B cell (primary cell): ENCODE measurements around the gene MROH2A. TPM values are rescaled to one million over a fixed set of nuclear protein-coding genes. Genes with fewer than 3 reads are reported as not detected.

ENCODE experiments used
- ATAC-seq: fragments of 200-7000 bp; cut with Tn5 transposase; one replicate; pipeline ENCODE4 v1.10.0; 2021; ENCODE audit warnings: low read depth, mild to moderate bottlenecking, moderate number of reproducible peaks, moderate library complexity
- CTCF ChIA-PET: fragments of 350-600 bp; sonication (Branson Sonifier 250); formaldehyde crosslinking; loops from one replicate; lab custom pipeline; 2021; ENCODE audit warnings: antibody characterized with exemption, inconsistent platforms; lab: Charles Lee
- POLR2A ChIA-PET: fragments of 350-600 bp; sonication (Branson Sonifier 250); formaldehyde crosslinking; loops from one replicate; lab custom pipeline; 2021; ENCODE audit warnings: antibody characterized with exemption; lab: Charles Lee
- DNase-seq: peaks from one replicate; pipeline ENCODE4 v3.0.0; 2013
- H2AFZ ChIP-seq: 2 replicates; pipeline ENCODE4 v1.6.1; 2012; ENCODE audit warnings: mild to moderate bottlenecking, low read depth, low read length; ENCODE audit not compliant: insufficient read depth, poor library complexity, severe bottlenecking
- H3K27ac ChIP-seq, 2 donors: 1 replicate in 1 of 2; 2 replicates in 1 of 2; pipeline ENCODE4 v1.5.1; 2012 to 2013; ENCODE audit warnings: low read length in 2 of 2, mild to moderate bottlenecking in 2 of 2, moderate library complexity in 1 of 2
- H3K27me3 ChIP-seq, 4 experiments: fragments of 200-600 bp in 1 of 4; sonication (generic) in 1 of 4; replicated peaks in 1 of 4; 1 replicate in 2 of 4; 2 replicates in 2 of 4; pipeline versions ENCODE4 v1.6.1 to v1.7.0; 2013 to 2016; ENCODE audit warnings: low read length in 3 of 4, mild to moderate bottlenecking in 2 of 4, mixed read lengths in 1 of 4, moderate library complexity in 1 of 4; ENCODE audit not compliant: insufficient read depth in 4 of 4, control insufficient read depth in 3 of 4; ENCODE audit errors: control extremely low read depth in 1 of 4
- H3K36me3 ChIP-seq, 2 experiments: replicated peaks in 1 of 2; 1 replicate in 1 of 2; 2 replicates in 1 of 2; pipeline versions ENCODE4 v1.6.1 to v1.7.1; 2013; ENCODE audit warnings: low read length in 1 of 2; ENCODE audit not compliant: insufficient read depth in 2 of 2, control insufficient read depth in 1 of 2; ENCODE audit errors: control extremely low read depth in 1 of 2, extremely low read depth in 1 of 2
- H3K4me1 ChIP-seq, 2 donors: fragments of 200-600 bp in 1 of 2; sonication (generic) in 1 of 2; 1 replicate in 1 of 2; 2 replicates in 1 of 2; pipeline versions ENCODE4 v1.5.1 to v1.6.1; 2013 to 2017; ENCODE audit warnings: low read length in 2 of 2; ENCODE audit not compliant: control insufficient read depth in 2 of 2, insufficient read depth in 2 of 2
- H3K4me2 ChIP-seq: replicated peaks from 2 replicates; pipeline ENCODE3; 2012; ENCODE audit warnings: mild to moderate bottlenecking, low read depth, low read length; ENCODE audit not compliant: poor library complexity, severe bottlenecking
- H3K4me3 ChIP-seq, 5 experiments: fragments of 200-600 bp in 1 of 5; sonication (generic) in 1 of 5; 1 replicate in 3 of 5; 2 replicates in 2 of 5; pipeline versions ENCODE4 v1.5.1 to v1.7.0; 2011 to 2016; ENCODE audit warnings: low read length in 4 of 5, mild to moderate bottlenecking in 4 of 5, low read depth in 2 of 5, control low read depth in 1 of 5, moderate library complexity in 1 of 5; ENCODE audit not compliant: insufficient read depth in 1 of 5; ENCODE audit errors: control extremely low read depth in 1 of 5, extremely low read depth in 1 of 5
- H3K79me2 ChIP-seq: fragments of 200-600 bp; sonication (generic); one replicate; pipeline ENCODE4 v1.6.0; 2016; ENCODE audit warnings: low read length; ENCODE audit not compliant: control insufficient read depth, insufficient read depth
- H3K9ac ChIP-seq: fragments of 200-600 bp; sonication (generic); 2 replicates; pipeline ENCODE4 v1.6.1; 2017; ENCODE audit warnings: mild to moderate bottlenecking, low read length, moderate library complexity
- H3K9me3 ChIP-seq, 3 donors: one replicate each; pipeline versions ENCODE4 v1.6.1 to v1.7.1; 2013; ENCODE audit warnings: low read length in 2 of 3; ENCODE audit not compliant: control insufficient read depth in 2 of 3, insufficient read depth in 1 of 3; ENCODE audit errors: control extremely low read depth in 1 of 3
- H4K20me1 ChIP-seq: 2 replicates; pipeline ENCODE4 v1.6.0; 2012; ENCODE audit warnings: mild to moderate bottlenecking, low read length; ENCODE audit not compliant: insufficient read depth, control insufficient read depth, poor library complexity, severe bottlenecking
- H3K27ac Mint-ChIP-seq: one replicate; pipeline ENCODE4 v1.8.0; 2021; ENCODE audit warnings: mixed read lengths
- H3K27me3 Mint-ChIP-seq: one replicate; pipeline ENCODE4 v1.8.0; 2021; ENCODE audit warnings: mixed read lengths
- H3K4me1 Mint-ChIP-seq: one replicate; pipeline ENCODE4 v1.8.0; 2021; ENCODE audit warnings: mixed read lengths
- H3K4me3 Mint-ChIP-seq: one replicate; pipeline ENCODE4 v1.8.0; 2021; ENCODE audit warnings: mixed read lengths
- H3K9me3 Mint-ChIP-seq: one replicate; pipeline ENCODE4 v1.8.0; 2022; ENCODE audit warnings: mixed read lengths; ENCODE audit not compliant: insufficient read depth
- EZH2 ChIP-seq: IDR thresholded peaks from 2 replicates; pipeline ENCODE4 v1.6.1; 2012; ENCODE audit warnings: borderline replicate concordance, low read depth, mild to moderate bottlenecking, moderate library complexity, low read length; ENCODE audit not compliant: insufficient read depth, poor library complexity, severe bottlenecking
- whole genome bisulfite sequencing: methylation state at CpG from one replicate; pipeline ENCODE4 v1.1.5; 2013; ENCODE audit warnings: missing lambda C conversion rate; ENCODE audit not compliant: insufficient coverage; 5-methylcytosine and 5-hydroxymethylcytosine counted together
- intact Hi-C: fragments of 100-400 bp; cut with micrococcal nuclease; formaldehyde crosslinking; loops from one replicate; pipeline ENCODE4 v1.10.0; 2022
- polyA plus RNA-seq: library from polyadenylated mRNA; depleted of rRNA; stranded (reverse); fragments of >200 nt; gene quantifications from 2 replicates; pipeline ENCODE4 v1.2.3, GENCODE V29; 2012
- total RNA-seq, 2 donors: library from RNA; stranded (reverse); fragments of 120-200 nt in 1 of 2; gene quantifications; 1 replicate in 1 of 2; 2 replicates in 1 of 2; pipeline versions ENCODE4 v1.2.3 to v1.2.4, GENCODE V29; 2013 to 2022
- TF ChIP-seq, protein P1 (sequence below): fragments of 200-600 bp; IDR thresholded peaks from one replicate; pipeline ENCODE4 v1.8.0; 2022; ENCODE audit warnings: antibody characterized with exemption, mild to moderate bottlenecking

Gene MROH2A
- total and polyA plus RNA-seq, 2 donors (not counting 1 experiment from before 2014, with no cell fraction given), result not detected

- DNase-seq (no peak), ATAC-seq (no peak)
- Histone ChIP-seq H3K4me3 (no peak overlapping the region), H2AFZ (no peak overlapping the region), H3K4me2 (no peak overlapping the region), H3K9ac (no peak overlapping the region), H3K9me3 (peaks cover 0 to 6% (median 0%) of the 10 kb centered on the region in 3 donors), H3K4me1 (no peaks in the 10 kb centered on the region), H4K20me1 (no peaks in the 10 kb centered on the region), H3K79me2 (no peaks in the 10 kb centered on the region), H3K36me3 (no peaks in the 10 kb centered on the region), H3K27me3 (peaks cover 0 to 6% (median 0%) of the 10 kb centered on the region in 4 experiments), H3K27ac (no peak overlapping the region)
- ChIA-PET POLR2A (no interaction called here), CTCF (no interaction called here)
- TF ChIP-seq, protein P1, sequence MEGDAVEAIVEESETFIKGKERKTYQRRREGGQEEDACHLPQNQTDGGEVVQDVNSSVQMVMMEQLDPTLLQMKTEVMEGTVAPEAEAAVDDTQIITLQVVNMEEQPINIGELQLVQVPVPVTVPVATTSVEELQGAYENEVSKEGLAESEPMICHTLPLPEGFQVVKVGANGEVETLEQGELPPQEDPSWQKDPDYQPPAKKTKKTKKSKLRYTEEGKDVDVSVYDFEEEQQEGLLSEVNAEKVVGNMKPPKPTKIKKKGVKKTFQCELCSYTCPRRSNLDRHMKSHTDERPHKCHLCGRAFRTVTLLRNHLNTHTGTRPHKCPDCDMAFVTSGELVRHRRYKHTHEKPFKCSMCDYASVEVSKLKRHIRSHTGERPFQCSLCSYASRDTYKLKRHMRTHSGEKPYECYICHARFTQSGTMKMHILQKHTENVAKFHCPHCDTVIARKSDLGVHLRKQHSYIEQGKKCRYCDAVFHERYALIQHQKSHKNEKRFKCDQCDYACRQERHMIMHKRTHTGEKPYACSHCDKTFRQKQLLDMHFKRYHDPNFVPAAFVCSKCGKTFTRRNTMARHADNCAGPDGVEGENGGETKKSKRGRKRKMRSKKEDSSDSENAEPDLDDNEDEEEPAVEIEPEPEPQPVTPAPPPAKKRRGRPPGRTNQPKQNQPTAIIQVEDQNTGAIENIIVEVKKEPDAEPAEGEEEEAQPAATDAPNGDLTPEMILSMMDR, result no peak
- TF ChIP-seq EZH2, result no peak
- no peak overlapping the region for H3K4me3 Mint-ChIP-seq
- H3K4me1 Mint-ChIP-seq, result no peaks in the 10 kb centered on the region
- peaks cover 28% of the 10 kb centered on the region for H3K27me3 Mint-ChIP-seq
- H3K27ac Mint-ChIP-seq, result no peak overlapping the region
- H3K9me3 Mint-ChIP-seq, result no peaks in the 10 kb centered on the region
- WGBS, result 93% methylated on average over 2 of the region's 2 CpGs
- intact Hi-C loops, result no loop called here
Observed at GRCh38 chr2:233814056-233814835, 36.1 kb downstream of the MROH2A start.

DNA sequence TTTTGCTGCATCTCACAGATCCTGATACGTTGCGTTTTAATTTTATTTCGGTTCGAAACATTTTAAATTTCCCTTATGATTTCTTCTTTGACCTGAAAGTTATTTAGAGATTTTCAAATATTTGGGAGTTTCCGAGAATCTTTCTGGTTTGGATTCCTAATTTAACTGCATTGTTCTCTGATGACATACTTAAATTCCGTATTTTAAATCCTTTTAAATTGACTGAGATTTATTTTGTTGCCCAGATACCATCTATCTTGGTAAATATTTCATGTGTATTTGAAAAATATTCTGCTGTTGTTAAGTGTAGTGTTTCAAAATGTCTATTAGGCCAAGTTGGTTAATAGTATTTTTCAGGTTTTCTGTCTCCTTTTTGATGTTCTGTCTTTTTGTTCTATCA lies 37.7 kb downstream of the MROH2A start:
- Histone ChIP-seq H4K20me1 (no peaks in the 10 kb centered on the region), H3K36me3 (no peaks in the 10 kb centered on the region), H3K27ac (no peak overlapping the region), H3K4me3 (no peak overlapping the region), H3K9ac (no peak overlapping the region), H3K4me1 (no peaks in the 10 kb centered on the region), H2AFZ (no peak overlapping the region), H3K4me2 (no peak overlapping the region), H3K27me3 (peaks cover 0 to 5% (median 0%) of the 10 kb centered on the region in 4 experiments), H3K79me2 (no peaks in the 10 kb centered on the region), H3K9me3 (peaks cover 0 to 6% (median 0%) of the 10 kb centered on the region in 3 donors)
- H3K27ac Mint-ChIP-seq, result no peak overlapping the region
- H3K4me3 Mint-ChIP-seq, result no peak overlapping the region
- no peaks in the 10 kb centered on the region for H3K9me3 Mint-ChIP-seq
- TF ChIP-seq, protein P1, result no peak
- no peak for TF ChIP-seq EZH2
- no peaks in the 10 kb centered on the region for H3K4me1 Mint-ChIP-seq
- DNase-seq (no peak), ATAC-seq (no peak)
- CTCF ChIA-PET, result no interaction called here
- H3K27me3 Mint-ChIP-seq, result peaks cover 18% of the 10 kb centered on the region
- POLR2A ChIA-PET, result no interaction called here
- WGBS, result no CpG with 5 or more reads among the region's 6 CpGs
- intact Hi-C loops, result no loop called here
